Neural progenitor cell (in vitro differentiated cells): Measurements from ENCODE around the gene ZBTB46.

ENCODE experiments used
- CTCF ChIP-seq: fragments of 200-600 bp; sonication (generic); IDR thresholded peaks from 2 replicates; pipeline ENCODE4 v1.5.1; 2017; ENCODE audit warnings: antibody characterized with exemption, mild to moderate bottlenecking
- EZH2phosphoT487 ChIP-seq: fragments of 200-600 bp; sonication (generic); IDR thresholded peaks from 2 replicates; pipeline ENCODE4 v1.6.1; 2017; ENCODE audit warnings: antibody characterized with exemption

- TF ChIP-seq EZH2phosphoT487 (no peak), CTCF (no peak)
Observed at GRCh38 chr20:63744158-63744557, 86.9 kb downstream of the ZBTB46 start.
